ENCODE data around the gene SPON1. TPM values are rescaled to one million over a fixed set of nuclear protein-coding genes. Genes with fewer than 3 reads are reported as not detected.
"Not testable (repeated sequence)": the region's sequence is repeated elsewhere in the genome, so short reads cannot be mapped to it uniquely, and the experiment has no call there.

SPON1 gene
- total RNA-seq, 1 experiment from 2014 or later, result 0.10 TPM

- ChIA-PET POLR2A (no interaction called here), CTCF (no interaction called here)
- no peak for TF ChIP-seq TCF7L2 (IDR thresholded peaks at IDR 0.05; ENCODE audit: low read depth, low read length)
- TF ChIP-seq SIN3A (IDR thresholded peaks at IDR 0.05; ENCODE audit: borderline replicate concordance, insufficient read depth, low read depth, low read length), result no peak
- no peak for TF ChIP-seq CTCF (IDR thresholded peaks at IDR 0.05)
- no peak for TF ChIP-seq REST (IDR thresholded peaks at IDR 0.05; ENCODE audit: insufficient read depth in 1 of 2, low read depth in 2 of 2, low read length in 1 of 2)
- TF ChIP-seq POLR2AphosphoS5 (IDR thresholded peaks at IDR 0.05; ENCODE audit: low read depth, low read length), result no peak
- no peak overlapping the region for H3K4me3 ChIP-seq (ENCODE audit: low read depth in 2 of 2, low read length in 2 of 2)
- H3K9me3 ChIP-seq (ENCODE audit: control insufficient read depth, insufficient read depth, low read depth, low read length), result no peaks in the 10 kb centered on the region
- in situ Hi-C loops (cut with HindIII; ENCODE audit: low pct_unique_long_range_greater_than_20kb, low sequenced_read_pairs) (no loop called here), intact Hi-C loops (cut with micrococcal nuclease; ENCODE audit: unreplicated experiment) (no loop called here)
- no peak for ATAC-seq
- H3K36me3 ChIP-seq (ENCODE audit: control insufficient read depth, insufficient read depth, low read length), result no peaks in the 10 kb centered on the region
- BruUV-seq (replicated peaks), result no TSS peak
- H3K27ac ChIP-seq (ENCODE audit: low read length), result no peak overlapping the region
- peaks cover 22% of the 10 kb centered on the region for H3K27me3 ChIP-seq (ENCODE audit: control insufficient read depth, insufficient read depth, low read length)
- no peaks in the 10 kb centered on the region for H3K4me1 ChIP-seq (ENCODE audit: control insufficient read depth, insufficient read depth, low read length)
- no peak for DNase-seq (ENCODE audit: low read depth, low spot score)
Measured at GRCh38 chr11:14081581-14082231, 119.2 kb downstream of the SPON1 start.

GRCh38 chr11:14082338-14082737 is 119.8 kb downstream of the SPON1 start:
- BruUV-seq (replicated peaks), result no TSS peak
- ATAC-seq (no peak), DNase-seq (ENCODE audit: low read depth, low spot score) (no peak)
- Histone ChIP-seq H3K27me3 (ENCODE audit: control insufficient read depth, insufficient read depth, low read length) (peaks cover 19% of the 10 kb centered on the region), H3K36me3 (ENCODE audit: control insufficient read depth, insufficient read depth, low read length) (no peaks in the 10 kb centered on the region), H3K4me3 (ENCODE audit: low read depth in 2 of 2, low read length in 2 of 2) (no peak overlapping the region), H3K27ac (ENCODE audit: low read length) (no peak overlapping the region), H3K4me1 (ENCODE audit: control insufficient read depth, insufficient read depth, low read length) (no peaks in the 10 kb centered on the region), H3K9me3 (ENCODE audit: control insufficient read depth, insufficient read depth, low read depth, low read length) (no peaks in the 10 kb centered on the region)
- TF ChIP-seq POLR2AphosphoS5 (IDR thresholded peaks at IDR 0.05; ENCODE audit: low read depth, low read length) (no peak), REST (IDR thresholded peaks at IDR 0.05; ENCODE audit: insufficient read depth in 1 of 2, low read depth in 2 of 2, low read length in 1 of 2) (no peak), SIN3A (IDR thresholded peaks at IDR 0.05; ENCODE audit: borderline replicate concordance, insufficient read depth, low read depth, low read length) (no peak), CTCF (IDR thresholded peaks at IDR 0.05) (no peak), TCF7L2 (IDR thresholded peaks at IDR 0.05; ENCODE audit: low read depth, low read length) (no peak)
- POLR2A ChIA-PET, result no interaction called here
- CTCF ChIA-PET, result no interaction called here
- intact Hi-C loops (cut with micrococcal nuclease; ENCODE audit: unreplicated experiment) (no loop called here), in situ Hi-C loops (cut with HindIII; ENCODE audit: low pct_unique_long_range_greater_than_20kb, low sequenced_read_pairs) (no loop called here)

GRCh38 chr11:14088861-14089260 is 126.3 kb downstream of the SPON1 start:
- H3K27me3 ChIP-seq (ENCODE audit: control insufficient read depth, insufficient read depth, low read length); H3K4me3 ChIP-seq (ENCODE audit: low read depth in 2 of 2, low read length in 2 of 2); H3K27ac ChIP-seq (ENCODE audit: low read length); CTCF ChIA-PET; BruUV-seq (replicated peaks); DNase-seq (ENCODE audit: low read depth, low spot score); ATAC-seq; H3K9me3 ChIP-seq (ENCODE audit: control insufficient read depth, insufficient read depth, low read depth, low read length); POLR2A ChIA-PET; H3K4me1 ChIP-seq (ENCODE audit: control insufficient read depth, insufficient read depth, low read length); intact Hi-C loops (cut with micrococcal nuclease; ENCODE audit: unreplicated experiment); H3K36me3 ChIP-seq (ENCODE audit: control insufficient read depth, insufficient read depth, low read length); in situ Hi-C loops (cut with HindIII; ENCODE audit: low pct_unique_long_range_greater_than_20kb, low sequenced_read_pairs): not testable (repeated sequence)
